A549 (cell line): ENCODE results near the gene SYTL3. TPM values are rescaled to one million over a fixed set of nuclear protein-coding genes. Genes with fewer than 3 reads are reported as not detected.
"Not testable (repeated sequence)": the region's sequence is repeated elsewhere in the genome, so short reads cannot be mapped to it uniquely, and the experiment has no call there.

Experiments used
- ATAC-seq, 2 experiments: fragments of 200-7000 bp in 1 of 2; fragments of >200 bp in 1 of 2; cut with Nextera tagmentation in 1 of 2; cut with Tn5 transposase in 1 of 2; 3 replicates each; pipeline versions ENCODE4 v1.8.0 to v1.9.1; 2018 to 2020; ENCODE audit warnings: mild to moderate bottlenecking in 1 of 2, moderate library complexity in 1 of 2
- CTCF ChIA-PET: fragments of 300-600 bp; sonication (Branson Sonifier 250); formaldehyde crosslinking; extraction: SDS; loops from one replicate; lab custom pipeline; 2021; ENCODE audit warnings: antibody characterized with exemption, inconsistent platforms; lab: Yijun Ruan, JAX
- POLR2A ChIA-PET: fragments of 350-600 bp; formaldehyde crosslinking; extraction: SDS; loops from one replicate; lab custom pipeline; 2021; ENCODE audit warnings: antibody characterized with exemption, inconsistent platforms; lab: Yijun Ruan, JAX
- DNase-seq, 2 experiments: peaks; one replicate each; pipeline versions ENCODE4 v3.0.0 to v3.0.0-alpha.2; 2011 to 2016; ENCODE audit warnings: low read depth in 1 of 2, low spot score in 1 of 2
- FAIRE-seq: peaks from 2 replicates; lab custom pipeline; 2011; peaks lifted over from hg19 to GRCh38; lab: Jason Lieb, UNC
- H3K27ac ChIP-seq, 2 experiments: fragments of >200 bp; sonication (Bioruptor Twin); formaldehyde crosslinking; 3 replicates each; pipeline ENCODE4 v1.5.1; 2016 to 2017
- H3K4me1 ChIP-seq: fragments of >200 bp; sonication (Bioruptor Twin); formaldehyde crosslinking; 3 replicates; pipeline ENCODE4 v1.6.1; 2016
- H3K4me2 ChIP-seq: fragments of >200 bp; sonication (Bioruptor Twin); formaldehyde crosslinking; 3 replicates; pipeline ENCODE4 v1.6.1; 2016
- H3K4me3 ChIP-seq: fragments of >200 bp; sonication (Bioruptor Twin); formaldehyde crosslinking; 3 replicates; pipeline ENCODE4 v1.5.1; 2016
- H3K9me3 ChIP-seq: fragments of >200 bp; sonication (Bioruptor Twin); formaldehyde crosslinking; 3 replicates; pipeline ENCODE4 v1.6.1; 2016
- CHD4 ChIP-seq: fragments of 200-600 bp; sonication (generic); IDR thresholded peaks from 2 replicates; pipeline ENCODE4 v1.6.1; 2016; ENCODE audit warnings: antibody characterized with exemption, mild to moderate bottlenecking, borderline replicate concordance
- ESRRA ChIP-seq: fragments of 150-350 bp; IDR thresholded peaks from 2 replicates; pipeline ENCODE4 v1.6.1; 2014; ENCODE audit warnings: mild to moderate bottlenecking, low read length, borderline replicate concordance
- FOXS1 ChIP-seq: fragments of 250-450 bp; sonication (Bioruptor Pico); IDR thresholded peaks from 2 replicates; pipeline ENCODE4 v1.5.0; 2020; ENCODE audit warnings: mild to moderate bottlenecking, moderate library complexity
- JUNB ChIP-seq: fragments of >200 bp; sonication (Bioruptor Twin); formaldehyde crosslinking; IDR thresholded peaks from 2 replicates; pipeline ENCODE4 v1.6.1; 2016
- RAD21 ChIP-seq, 2 experiments: fragments of >200 bp in 1 of 2; sonication (Bioruptor Twin) in 1 of 2; formaldehyde crosslinking in 1 of 2; IDR thresholded peaks in 1 of 2; conservative IDR thresholded peaks in 1 of 2; 2 replicates in 1 of 2; 3 replicates in 1 of 2; pipeline ENCODE4 v1.6.1; 2012 to 2018; ENCODE audit warnings: inconsistent platforms in 1 of 2
- RARB ChIP-seq: fragments of 250-450 bp; sonication (Bioruptor Pico); IDR thresholded peaks from 2 replicates; pipeline ENCODE4 v1.8.0; 2021; ENCODE audit warnings: mild to moderate bottlenecking, moderate library complexity
- SMC3 ChIP-seq: fragments of >200 bp; sonication (Bioruptor Twin); formaldehyde crosslinking; IDR thresholded peaks from 3 replicates; pipeline ENCODE4 v1.6.1; 2018; ENCODE audit warnings: inconsistent platforms
- SREBF2 ChIP-seq: fragments of 450-650 bp; IDR thresholded peaks from 2 replicates; pipeline ENCODE4 v1.6.1; 2014; ENCODE audit warnings: mild to moderate bottlenecking, moderate library complexity
- TP53 ChIP-seq: fragments of 250-450 bp; sonication (Bioruptor Pico); IDR thresholded peaks from 2 replicates; pipeline ENCODE4 v1.5.0; 2021; ENCODE audit warnings: mild to moderate bottlenecking, moderate library complexity
- ZC3H11A ChIP-seq: fragments of 450-650 bp; IDR thresholded peaks from 2 replicates; pipeline ENCODE4 v1.6.1; 2014; ENCODE audit warnings: antibody characterized with exemption, mild to moderate bottlenecking
- ZFP36 ChIP-seq: fragments of 450-650 bp; IDR thresholded peaks from 2 replicates; pipeline ENCODE4 v1.6.1; 2014; ENCODE audit warnings: borderline replicate concordance; ENCODE audit not compliant: partially characterized antibody
- ZNF302 ChIP-seq: fragments of 250-450 bp; sonication (Bioruptor Pico); IDR thresholded peaks from 2 replicates; pipeline ENCODE4 v1.9.0; 2021; ENCODE audit warnings: inconsistent platforms, mild to moderate bottlenecking, moderate library complexity
- ZSCAN20 ChIP-seq: fragments of 250-450 bp; sonication (Bioruptor Pico); IDR thresholded peaks from 2 replicates; pipeline ENCODE4 v1.8.0; 2022; ENCODE audit warnings: mild to moderate bottlenecking, moderate library complexity
- WGBS: methylation state at CpG from one replicate; pipeline ENCODE4 v1.1.6; 2017; ENCODE audit errors: missing lambda C conversion rate; 5-methylcytosine and 5-hydroxymethylcytosine counted together
- polyA plus RNA-seq, 4 experiments: library from polyadenylated mRNA; depleted of rRNA in 3 of 4; stranded (reverse); fragments of >200 nt; fragmentation: RNase III in 1 of 4; extraction: RNeasy Plus Mini Kit Qiagen cat#74134 plus additional on column Dnase treatment in 1 of 4; gene quantifications; 2 replicates in 3 of 4; 3 replicates in 1 of 4; pipeline ENCODE4 v1.2.3, GENCODE V29; 2011 to 2017
- TF ChIP-seq, protein P1 (sequence below): fragments of 250-450 bp; sonication (Bioruptor Pico); IDR thresholded peaks from 2 replicates; pipeline ENCODE4 v1.5.0; 2020; ENCODE audit warnings: low read depth, mild to moderate bottlenecking, moderate library complexity
- TF ChIP-seq, protein P2 (sequence below): fragments of >200 bp; sonication (Bioruptor Twin); formaldehyde crosslinking; IDR thresholded peaks from 3 replicates; pipeline ENCODE4 v1.5.1; 2016

SYTL3 gene
- polyA plus RNA-seq, 2 of the 4 experiments (the other 2 are of a cell fraction): 0.63 to 0.89 TPM

DNA sequence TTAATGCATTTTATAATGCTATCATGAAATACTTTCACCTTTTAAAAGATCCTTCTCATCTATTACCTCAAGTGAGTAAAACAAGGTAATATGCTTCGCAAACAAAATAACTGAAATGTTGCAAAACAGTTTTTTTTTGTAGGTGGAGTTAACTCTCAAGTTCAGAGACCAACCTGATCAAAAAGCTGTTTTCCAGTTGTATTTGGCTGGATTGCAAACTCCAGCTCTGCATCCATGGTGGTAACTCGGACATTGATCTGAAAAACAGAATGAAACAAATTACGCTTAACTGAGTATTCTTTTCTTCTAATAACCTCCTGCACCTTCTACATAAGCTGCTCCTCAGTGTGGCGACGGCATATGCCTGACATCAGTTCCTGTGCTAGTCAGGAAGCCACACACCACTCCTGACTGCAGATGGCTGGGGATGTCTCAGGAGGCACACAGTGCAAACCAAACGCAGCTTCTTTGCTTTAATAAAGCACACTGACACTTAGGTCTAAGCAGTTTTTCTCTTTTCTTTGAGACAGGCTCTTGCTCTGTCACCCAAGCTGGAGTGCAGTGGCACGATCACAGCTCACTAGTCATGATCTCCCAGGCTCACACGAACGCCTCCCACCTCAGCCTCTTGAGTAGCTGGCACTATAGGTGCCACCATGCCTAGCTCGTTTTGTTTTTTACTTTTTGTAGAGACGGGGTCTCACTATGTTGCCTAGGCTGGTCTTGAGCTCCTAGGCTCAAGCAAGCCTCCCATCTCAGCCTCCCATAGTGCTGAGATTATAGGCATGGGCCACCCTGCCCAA, 139.5 kb downstream of the SYTL3 start:
- ATAC-seq (no peak; a peak in 1 of 6 replicates), FAIRE-seq (no peak), DNase-seq (no peak)
- CTCF ChIA-PET: interaction anchor here (0.7 to 3.3 kb wide), 4 partner anchors 25 to 543 kb away, joined by 3 to 16 read pairs (median 4); no protein-coding TSS in a partner anchor
- Histone ChIP-seq H3K9me3 (no peaks in the 10 kb centered on the region), H3K27ac (no peak overlapping the region), H3K4me2 (no peak overlapping the region), H3K4me3 (no peak overlapping the region), H3K4me1 (peaks cover 61% of the 10 kb centered on the region)
- WGBS: 85% methylated on average over 11 of the region's 11 CpGs
- no peak for TF ChIP-seq ZSCAN20
- TF ChIP-seq ZC3H11A: no peak
- no peak for TF ChIP-seq SMC3
- TF ChIP-seq, protein P1, sequence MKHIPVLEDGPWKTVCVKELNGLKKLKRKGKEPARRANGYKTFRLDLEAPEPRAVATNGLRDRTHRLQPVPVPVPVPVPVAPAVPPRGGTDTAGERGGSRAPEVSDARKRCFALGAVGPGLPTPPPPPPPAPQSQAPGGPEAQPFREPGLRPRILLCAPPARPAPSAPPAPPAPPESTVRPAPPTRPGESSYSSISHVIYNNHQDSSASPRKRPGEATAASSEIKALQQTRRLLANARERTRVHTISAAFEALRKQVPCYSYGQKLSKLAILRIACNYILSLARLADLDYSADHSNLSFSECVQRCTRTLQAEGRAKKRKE (CRISPR knock-in tag): no peak
- no peak for TF ChIP-seq TP53 (CRISPR knock-in tag)
- TF ChIP-seq ZNF302 (CRISPR knock-in tag): no peak
- POLR2A ChIA-PET: no interaction called here

DNA sequence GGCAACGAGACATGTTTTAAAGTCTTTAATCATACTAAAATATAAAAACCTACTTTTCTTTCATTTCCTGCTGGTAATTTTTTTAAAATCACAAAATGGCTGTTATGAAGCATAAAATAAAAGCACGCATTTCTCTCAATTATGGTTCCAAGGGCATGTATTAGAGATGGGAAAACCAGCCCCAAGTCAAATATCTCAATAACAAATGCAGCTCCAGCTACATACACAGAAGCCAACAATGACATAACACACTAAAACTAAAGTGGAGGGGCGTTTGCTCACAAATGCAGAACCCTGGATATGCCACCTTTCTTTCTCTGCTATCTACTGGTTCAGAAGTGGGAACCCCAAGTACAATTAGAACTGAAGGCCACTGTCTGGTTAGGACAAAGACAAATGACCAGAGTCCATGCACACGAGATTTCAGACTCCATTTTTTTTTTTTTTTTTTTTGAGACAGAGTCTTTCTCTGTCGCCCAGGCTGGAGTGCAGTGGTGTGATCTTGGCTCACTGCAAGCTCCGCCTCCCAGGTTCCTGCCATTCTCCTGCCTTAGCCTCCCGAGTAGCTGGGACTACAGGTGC, 141.5 kb downstream of the SYTL3 start:
- peaks cover 68% of the 10 kb centered on the region for H3K4me1 ChIP-seq
- FAIRE-seq: no peak
- no peak overlapping the region for H3K4me3 ChIP-seq
- no peak for TF ChIP-seq SREBF2
- TF ChIP-seq ESRRA: no peak
- TF ChIP-seq ZFP36: no peak
- TF ChIP-seq RARB (CRISPR knock-in tag): no peak
- no peak for TF ChIP-seq FOXS1 (CRISPR knock-in tag)
- TF ChIP-seq, all 56 proteins: peak for 0
- Histone ChIP-seq H3K4me2 (0 out of 3 replicates have a peak overlapping the region, but pooled peaks have one; percentile 21), H3K27ac (0 out of 6 replicates have a peak overlapping the region, but pooled peaks of 1 of the 2 experiments have one; percentile 3), H3K9me3 (no peaks in the 10 kb centered on the region)
- CTCF ChIA-PET: interaction anchor here (0.9 to 3.3 kb wide), 4 partner anchors 87 to 181 kb away, joined by 3 to 16 read pairs (median 5); no protein-coding TSS in a partner anchor
- 72% methylated on average over 7 of the region's 7 CpGs for WGBS
- POLR2A ChIA-PET: no interaction called here
- no peak for DNase-seq
- no peak for ATAC-seq

DNA sequence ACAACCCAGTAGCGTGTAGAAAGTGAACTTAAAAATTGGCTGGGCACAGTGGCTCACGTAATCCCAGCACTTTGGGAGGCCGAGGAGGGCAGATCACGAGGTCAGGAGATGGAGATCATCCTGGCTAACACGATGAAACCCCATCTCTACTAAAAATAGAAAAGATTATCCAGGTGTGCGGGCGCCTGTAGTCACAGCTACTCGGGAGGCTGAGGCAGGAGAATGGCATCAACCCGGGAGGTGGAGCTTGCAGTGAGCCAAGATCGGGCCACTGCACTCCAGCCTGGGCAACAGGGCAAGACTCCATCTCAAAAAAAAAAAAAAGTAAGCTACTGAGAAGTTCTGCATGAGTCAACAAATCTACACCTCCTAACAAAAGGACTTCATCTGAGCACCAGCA, 142.7 kb downstream of the SYTL3 start:
- peak overlapping the region in 1 of 2 experiments; percentile 39; a peak in 1 of 6 replicates for H3K27ac ChIP-seq
- DNase-seq, FAIRE-seq, POLR2A ChIA-PET, H3K4me3 ChIP-seq, H3K9me3 ChIP-seq, ATAC-seq: not testable (repeated sequence)
- WGBS: 75% methylated on average over 10 of the region's 10 CpGs
- peaks cover 75% of the 10 kb centered on the region for H3K4me1 ChIP-seq
- peak overlapping the region; percentile 20; the same call in 1 of the 3 replicates for H3K4me2 ChIP-seq
- CTCF ChIA-PET: interaction anchor here (0.6 to 2.5 kb wide), 11 partner anchors 9 to 180 kb away, joined by 3 to 7 read pairs (median 5); no protein-coding TSS in a partner anchor

DNA sequence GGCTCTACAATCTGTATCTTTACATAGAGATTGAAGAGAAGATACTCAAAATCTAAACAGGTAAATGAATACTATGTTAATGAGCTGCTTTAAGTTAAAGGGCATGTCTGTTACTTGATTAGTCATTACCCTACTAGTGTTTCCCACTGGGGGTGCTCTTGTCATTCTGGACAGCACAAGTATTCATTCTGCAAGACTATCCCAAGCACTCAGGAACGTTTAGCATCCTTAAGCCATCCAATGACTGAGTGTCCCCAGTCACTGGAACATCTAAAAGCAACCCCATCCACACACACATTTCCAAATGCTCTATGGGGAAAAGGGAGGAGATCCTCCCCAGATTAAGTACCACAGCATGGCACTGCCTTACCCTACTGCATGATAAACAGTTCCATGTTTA, 143.6 kb downstream of the SYTL3 start:
- Histone ChIP-seq H3K4me1 (peaks cover 83% of the 10 kb centered on the region), H3K4me3 (no peak overlapping the region), H3K27ac (0 out of 6 replicates have a peak overlapping the region, but pooled peaks of 1 of the 2 experiments have one; percentile 12), H3K4me2 (peak overlapping the region; percentile 20; the same call in 2 of the 3 replicates), H3K9me3 (no peaks in the 10 kb centered on the region)
- no peak for TF ChIP-seq CHD4
- TF ChIP-seq RARB (CRISPR knock-in tag): no peak
- TF ChIP-seq, protein P2, sequence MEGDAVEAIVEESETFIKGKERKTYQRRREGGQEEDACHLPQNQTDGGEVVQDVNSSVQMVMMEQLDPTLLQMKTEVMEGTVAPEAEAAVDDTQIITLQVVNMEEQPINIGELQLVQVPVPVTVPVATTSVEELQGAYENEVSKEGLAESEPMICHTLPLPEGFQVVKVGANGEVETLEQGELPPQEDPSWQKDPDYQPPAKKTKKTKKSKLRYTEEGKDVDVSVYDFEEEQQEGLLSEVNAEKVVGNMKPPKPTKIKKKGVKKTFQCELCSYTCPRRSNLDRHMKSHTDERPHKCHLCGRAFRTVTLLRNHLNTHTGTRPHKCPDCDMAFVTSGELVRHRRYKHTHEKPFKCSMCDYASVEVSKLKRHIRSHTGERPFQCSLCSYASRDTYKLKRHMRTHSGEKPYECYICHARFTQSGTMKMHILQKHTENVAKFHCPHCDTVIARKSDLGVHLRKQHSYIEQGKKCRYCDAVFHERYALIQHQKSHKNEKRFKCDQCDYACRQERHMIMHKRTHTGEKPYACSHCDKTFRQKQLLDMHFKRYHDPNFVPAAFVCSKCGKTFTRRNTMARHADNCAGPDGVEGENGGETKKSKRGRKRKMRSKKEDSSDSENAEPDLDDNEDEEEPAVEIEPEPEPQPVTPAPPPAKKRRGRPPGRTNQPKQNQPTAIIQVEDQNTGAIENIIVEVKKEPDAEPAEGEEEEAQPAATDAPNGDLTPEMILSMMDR: peak; percentile 14; the same call in 1 of the 3 replicates
- TF ChIP-seq RAD21 (conservative IDR thresholded peaks at IDR 0.05 in 1 of 2, IDR thresholded peaks at IDR 0.05 in 1 of 2): peak; percentile 40 to 55; a peak in 4 of 5 replicates
- TF ChIP-seq JUNB: no peak
- ChIA-PET CTCF (interaction anchor here (0.6 to 2.5 kb wide), 14 partner anchors 8 to 613 kb away, joined by 3 to 7 read pairs (median 4); no protein-coding TSS in a partner anchor), POLR2A (no interaction called here)
- 8% methylated on average over 1 of the region's 1 CpG for WGBS
- ATAC-seq (peak; percentile 75 to 77), DNase-seq (peak; percentile 47 to 67), FAIRE-seq (no peak)
